T-cell (primary cell): ENCODE data around the gene SIPA1. TPM values are rescaled to one million over a fixed set of nuclear protein-coding genes. Genes with fewer than 3 reads are reported as not detected.

Source experiments
- ATAC-seq, 4 experiments: fragments of 200-7000 bp in 3 of 4; fragments of 150-1000 bp in 1 of 4; cut with Tn5 transposase; replicated peaks in 1 of 4; 1 replicate in 3 of 4; 2 replicates in 1 of 4; pipeline ENCODE4 v1.10.0; 2021; ENCODE audit warnings: moderate library complexity in 3 of 4, mild to moderate bottlenecking in 2 of 4, moderate number of reproducible peaks in 1 of 4
- CTCF ChIA-PET, 2 donors: fragments of 300-600 bp; sonication (Branson Sonifier 250); formaldehyde crosslinking; loops; one replicate each; lab custom pipeline; 2022; ENCODE audit warnings: antibody characterized with exemption in 2 of 2; lab: Charles Lee
- POLR2A ChIA-PET, 2 donors: fragments of 300-600 bp; sonication (Branson Sonifier 250); formaldehyde crosslinking; loops; one replicate each; lab custom pipeline; 2022; ENCODE audit warnings: antibody characterized with exemption in 2 of 2; lab: Charles Lee
- DNase-seq, 35 experiments: peaks; one replicate each; pipeline versions ENCODE4 v3.0.0 to v3.0.0-alpha.2; 2013 to 2023
- H3K27ac ChIP-seq: one replicate; pipeline ENCODE4 v1.5.1; 2013; ENCODE audit warnings: low read length
- H3K27me3 ChIP-seq, 2 experiments: replicated peaks in 1 of 2; 1 replicate in 1 of 2; 2 replicates in 1 of 2; pipeline versions ENCODE4 v1.6.1 to v1.7.0; 2013; ENCODE audit warnings: low read length in 1 of 2, mixed read lengths in 1 of 2; ENCODE audit not compliant: control insufficient read depth in 2 of 2, insufficient read depth in 2 of 2; ENCODE audit errors: extremely low read depth in 1 of 2
- H3K36me3 ChIP-seq, 2 donors: 1 replicate in 1 of 2; 2 replicates in 1 of 2; pipeline versions ENCODE4 v1.6.1 to v1.7.0; 2013; ENCODE audit warnings: low read length in 1 of 2; ENCODE audit not compliant: control insufficient read depth in 2 of 2, insufficient read depth in 1 of 2; ENCODE audit errors: extremely low read depth in 1 of 2
- H3K4me1 ChIP-seq, 2 experiments: 1 replicate in 1 of 2; 2 replicates in 1 of 2; pipeline versions ENCODE4 v1.6.1 to v1.7.0; 2013; ENCODE audit warnings: low read length in 2 of 2, mixed read lengths in 1 of 2; ENCODE audit not compliant: insufficient read depth in 2 of 2, control insufficient read depth in 1 of 2; ENCODE audit errors: extremely low read depth in 1 of 2
- H3K4me3 ChIP-seq, 2 donors: 1 replicate in 1 of 2; 2 replicates in 1 of 2; pipeline versions ENCODE4 v1.5.1 to v1.7.0; 2013; ENCODE audit warnings: mild to moderate bottlenecking in 2 of 2, low read length in 1 of 2, moderate library complexity in 1 of 2; ENCODE audit not compliant: control insufficient read depth in 1 of 2; ENCODE audit errors: extremely low read depth in 1 of 2
- H3K9me3 ChIP-seq: 2 replicates; pipeline ENCODE4 v1.7.0; 2013
- H3K27ac Mint-ChIP-seq, 2 donors: one replicate each; pipeline ENCODE4 v1.8.0; 2020 to 2021; ENCODE audit warnings: mild to moderate bottlenecking in 2 of 2, mixed read lengths in 2 of 2
- H3K27me3 Mint-ChIP-seq, 2 donors: one replicate each; pipeline ENCODE4 v1.8.0; 2021 to 2022; ENCODE audit warnings: mixed read lengths in 2 of 2
- H3K36me3 Mint-ChIP-seq: one replicate; pipeline ENCODE4 v1.8.0; 2021; ENCODE audit warnings: mixed read lengths
- H3K4me1 Mint-ChIP-seq, 3 donors: one replicate each; pipeline ENCODE4 v1.8.0; 2020 to 2022; ENCODE audit warnings: mixed read lengths in 3 of 3, mild to moderate bottlenecking in 1 of 3
- H3K4me3 Mint-ChIP-seq, 3 donors: one replicate each; pipeline ENCODE4 v1.8.0; 2020 to 2022; ENCODE audit warnings: mild to moderate bottlenecking in 3 of 3, mixed read lengths in 3 of 3, moderate library complexity in 3 of 3
- H3K9me3 Mint-ChIP-seq, 3 donors: one replicate each; pipeline ENCODE4 v1.8.0; 2020 to 2022; ENCODE audit warnings: mixed read lengths in 3 of 3
- WGBS: methylation state at CpG from one replicate; pipeline ENCODE4 v1.1.5; 2013; ENCODE audit warnings: missing lambda C conversion rate; ENCODE audit not compliant: insufficient coverage; 5-methylcytosine and 5-hydroxymethylcytosine counted together
- total RNA-seq, 35 experiments: library from RNA in 6 of 35; stranded (reverse) in 6 of 35; fragments of 120-200 nt in 1 of 35; gene quantifications; one replicate each; pipeline versions ENCODE4 v1.2.1 to v1.2.4 and lab custom pipeline; 2013 to 2026

Gene SIPA1
- total RNA-seq, 5 donors from 2014 or later (not counting 1 experiment from before 2014, with no cell fraction given), result 179 to 285 (median 200) TPM

DNA sequence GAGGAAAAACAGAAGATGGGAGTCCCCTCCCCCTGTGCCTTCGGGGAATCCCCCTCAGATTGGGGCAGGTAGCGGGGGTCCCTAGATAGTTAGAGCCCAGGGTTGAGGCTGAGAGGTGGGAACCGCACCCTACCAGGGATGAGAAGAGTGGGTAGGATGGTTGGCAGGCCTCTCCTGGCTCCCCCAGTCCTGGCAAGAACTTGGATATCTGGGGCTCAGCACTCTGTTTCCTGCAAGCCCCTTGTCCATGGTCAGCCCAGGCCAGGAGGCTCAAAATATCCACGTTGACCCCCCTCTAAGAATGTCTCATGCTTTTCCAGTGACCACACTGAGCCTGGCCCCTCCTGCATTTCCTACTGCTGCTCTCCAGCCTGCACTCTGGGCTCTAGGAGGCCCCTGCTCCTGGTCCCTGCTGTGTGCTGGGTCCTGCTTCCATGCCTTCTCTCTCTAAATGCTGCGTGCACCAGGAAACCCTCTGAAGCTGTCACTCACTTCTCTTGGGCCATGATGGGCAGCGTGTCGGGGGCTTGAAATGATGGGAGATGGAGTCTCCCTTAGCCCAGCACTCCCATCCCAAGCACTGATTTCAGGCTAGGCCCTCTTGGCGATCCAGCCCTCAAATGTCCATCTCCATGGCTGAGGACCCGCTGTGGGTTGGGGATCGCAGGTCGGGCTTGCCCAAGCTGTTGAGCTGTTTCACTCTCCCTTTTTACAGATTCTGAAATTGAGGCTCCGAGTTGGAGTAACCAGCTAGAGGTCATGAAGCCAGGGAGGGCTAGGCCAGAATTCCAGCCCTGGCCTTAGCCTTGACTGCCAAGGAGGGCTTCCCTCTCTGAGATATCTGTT, 25.9 kb upstream of the SIPA1 start:
- Histone ChIP-seq H3K4me3 (peak overlapping the region; percentile 94 to 99), H3K4me1 (peaks cover 36 to 58% of the 10 kb centered on the region in 2 experiments), H3K27ac (peak overlapping the region; percentile 74), H3K27me3 (no peaks in the 10 kb centered on the region), H3K9me3 (no peaks in the 10 kb centered on the region), H3K36me3 (peaks cover 8 to 33% of the 10 kb centered on the region in 2 donors)
- Mint-ChIP-seq H3K9me3 (no peaks in the 10 kb centered on the region), H3K27me3 (no peaks in the 10 kb centered on the region), H3K4me3 (peak overlapping the region; percentile 91 to 96 (median 93)), H3K4me1 (peaks cover 50 to 60% (median 52%) of the 10 kb centered on the region in 3 donors), H3K27ac (peak overlapping the region; percentile 93 to 95), H3K36me3 (peaks cover 13% of the 10 kb centered on the region)
- DNase-seq (no peak), ATAC-seq (no peak)
- CTCF ChIA-PET, result no interaction called here
- WGBS, result 71% methylated on average over 4 of the region's 12 CpGs
- POLR2A ChIA-PET, result interaction anchor here in 1 of 2 donors (0.6 kb wide), 1 partner anchor 244 kb away, joined by 3 read pairs; no protein-coding TSS in a partner anchor

DNA sequence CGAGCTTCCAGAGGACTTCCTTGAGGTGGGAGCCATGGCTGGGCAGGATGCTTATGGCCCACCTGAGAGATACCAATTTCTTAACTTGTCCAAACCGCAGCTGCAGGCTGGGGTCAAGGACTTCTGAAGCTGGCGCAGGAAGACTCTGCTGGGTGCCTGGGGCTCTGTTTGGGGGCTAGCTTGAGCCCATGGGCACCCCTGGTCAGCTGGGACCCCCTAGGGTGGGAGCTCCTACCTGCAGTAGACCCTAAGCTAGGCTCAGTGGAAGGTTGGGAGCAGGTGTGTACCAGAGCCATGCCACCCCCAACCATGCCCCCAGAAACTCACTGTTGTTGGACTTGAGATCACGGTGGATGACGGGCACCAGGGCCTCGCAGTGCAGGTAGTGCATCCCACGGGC, 25.2 kb upstream of the SIPA1 start:
- ATAC-seq (no peak), DNase-seq (no peak)
- peaks cover 39 to 65% of the 10 kb centered on the region in 2 experiments for H3K4me1 ChIP-seq
- CTCF ChIA-PET, result no interaction called here
- POLR2A ChIA-PET, result interaction anchor here in 1 of 2 donors (0.6 kb wide), 1 partner anchor 245 kb away, joined by 3 read pairs; no protein-coding TSS in a partner anchor
- Mint-ChIP-seq H3K27ac (peak overlapping the region; percentile 93 to 95), H3K9me3 (no peaks in the 10 kb centered on the region), H3K36me3 (peaks cover 10% of the 10 kb centered on the region), H3K4me1 (peaks cover 57 to 67% (median 58%) of the 10 kb centered on the region in 3 donors), H3K27me3 (no peaks in the 10 kb centered on the region), H3K4me3 (peak overlapping the region; percentile 91 to 96 (median 93))
- H3K27ac ChIP-seq, result peak overlapping the region; percentile 99
- H3K9me3 ChIP-seq, result no peaks in the 10 kb centered on the region
- H3K27me3 ChIP-seq, result no peaks in the 10 kb centered on the region
- H3K4me3 ChIP-seq, result peak overlapping the region; percentile 94 to 99
- peaks cover 5 to 36% of the 10 kb centered on the region in 2 donors for H3K36me3 ChIP-seq
- WGBS, result 49% methylated on average over 7 of the region's 7 CpGs

DNA sequence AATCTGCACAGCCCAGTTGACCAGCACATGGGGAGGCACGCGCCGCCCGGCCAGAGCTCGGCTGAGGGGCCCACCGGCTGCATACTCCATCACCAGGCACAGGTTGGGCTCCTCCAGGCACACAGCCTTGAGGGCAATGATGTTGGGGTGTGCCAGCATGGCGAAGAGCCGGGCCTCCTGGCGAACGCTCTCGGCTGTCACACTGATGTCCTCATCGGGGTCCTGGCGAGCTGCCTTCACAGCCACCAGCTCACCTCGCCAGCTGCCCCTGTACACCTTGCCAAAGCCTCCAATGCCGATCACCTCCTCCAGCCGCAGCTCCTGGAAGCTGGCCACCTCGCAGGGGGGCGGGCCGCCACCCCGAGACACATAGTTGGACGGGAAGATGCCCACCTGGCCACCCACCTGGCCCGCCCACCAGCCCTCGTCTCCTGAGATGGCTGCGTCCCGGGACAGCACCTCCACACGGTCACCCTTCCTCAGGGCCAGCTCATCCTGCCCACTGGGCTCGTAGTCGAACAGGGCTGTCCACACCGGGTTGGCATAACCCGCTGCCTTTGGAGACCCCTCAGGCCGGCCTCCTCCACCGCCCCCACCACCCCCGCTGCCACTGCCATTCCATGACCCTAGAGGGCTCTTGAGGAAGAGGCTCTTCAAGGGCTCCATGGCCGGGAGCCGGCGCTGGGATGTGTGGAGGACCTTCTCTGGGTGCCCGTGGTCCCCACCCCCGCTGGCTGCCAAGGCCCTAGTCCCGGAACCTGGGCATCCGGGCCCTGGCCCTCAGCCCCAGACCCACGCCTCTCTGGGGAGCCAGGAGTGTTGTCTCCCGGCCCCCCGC, 24.6 kb upstream of the SIPA1 start:
- no peaks in the 10 kb centered on the region for H3K27me3 ChIP-seq
- DNase-seq (peak in 2 of 35 experiments; percentile 20 to 38), ATAC-seq (no peak)
- H3K27ac ChIP-seq, result peak overlapping the region; percentile 99
- Mint-ChIP-seq H3K4me3 (peak overlapping the region; percentile 91 to 96 (median 93)), H3K27me3 (no peaks in the 10 kb centered on the region), H3K27ac (peak overlapping the region; percentile 61 to 93), H3K4me1 (peaks cover 58 to 67% (median 59%) of the 10 kb centered on the region in 3 donors), H3K9me3 (no peaks in the 10 kb centered on the region), H3K36me3 (peaks cover 6% of the 10 kb centered on the region)
- H3K9me3 ChIP-seq, result no peaks in the 10 kb centered on the region
- ChIA-PET CTCF (interaction anchor here in 1 of 2 donors (0.6 kb wide), 1 partner anchor 47 kb away, joined by 6 read pairs; no protein-coding TSS in a partner anchor), POLR2A (interaction anchor here in 1 of 2 donors (0.6 kb wide), 1 partner anchor 246 kb away, joined by 3 read pairs; no protein-coding TSS in a partner anchor)
- H3K36me3 ChIP-seq, result peaks cover 10 to 36% of the 10 kb centered on the region in 2 donors
- WGBS, result 15% methylated on average over 35 of the region's 43 CpGs
- peak overlapping the region; percentile 94 to 99 for H3K4me3 ChIP-seq
- peaks cover 39 to 70% of the 10 kb centered on the region in 2 experiments for H3K4me1 ChIP-seq

DNA sequence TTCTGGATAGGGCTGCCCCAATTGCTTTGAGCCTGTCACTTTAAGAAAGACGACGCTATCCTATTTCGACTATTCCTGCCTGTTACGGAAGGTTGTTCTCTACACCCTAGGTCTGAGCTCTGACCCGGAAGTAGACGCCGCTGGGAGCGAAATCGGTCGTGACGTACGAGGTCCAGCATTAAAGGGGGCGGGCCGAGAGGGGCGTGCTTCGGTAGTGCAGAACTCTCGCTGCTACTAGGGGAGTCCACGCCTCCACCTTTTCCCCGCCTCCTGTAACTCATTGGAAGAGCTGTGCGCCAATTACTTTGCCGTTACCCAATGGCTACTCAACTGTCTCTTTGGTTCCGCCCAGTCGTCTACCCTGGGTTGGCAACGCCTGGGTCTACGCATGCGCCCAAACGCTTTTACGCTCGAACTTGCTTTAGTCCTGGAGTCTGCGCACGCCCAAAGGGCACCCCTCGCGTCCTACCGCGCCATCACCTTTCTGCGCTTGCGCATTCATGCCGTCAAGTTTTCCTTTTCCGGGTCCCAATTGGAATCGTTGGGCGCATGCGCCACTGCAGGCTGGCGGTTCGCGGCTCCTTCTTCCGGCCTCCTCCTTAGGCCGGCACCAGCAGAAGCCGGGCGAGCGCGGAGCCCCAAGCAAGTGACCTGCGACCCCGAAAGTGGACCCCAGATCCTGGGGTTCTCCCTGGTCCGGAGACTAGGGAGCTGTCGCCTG, 22.5 kb upstream of the SIPA1 start, which contains the start of gene PCNX3:
PCNX3 (plus strand) TSS at position 548 of the 721 bp plus-strand sequence. CDS start 536 bp downstream, outside the sequence.
- Mint-ChIP-seq H3K36me3 (peaks cover 4% of the 10 kb centered on the region), H3K27me3 (no peaks in the 10 kb centered on the region), H3K4me3 (peak within 1 kb of the TSS; percentile 91 to 96 (median 93)), H3K27ac (peak within 1 kb of the TSS; percentile 95 to 97), H3K9me3 (no peaks in the 10 kb centered on the region), H3K4me1 (peaks cover 45 to 56% (median 52%) of the 10 kb centered on the region in 3 donors)
- ChIA-PET POLR2A (interaction anchor here (0.5 to 1.5 kb wide), 9 partner anchors 23 to 275 kb away, joined by 3 to 9 read pairs (median 4); partner anchors contain the start of genes CCDC85B (in 1 of the 2), FAM89B (in 1 of the 2), MALAT1 (in 1 of the 2) and SIPA1 (in 1 of the 2)), CTCF (interaction anchor here in 1 of 2 donors (0.5 to 1.8 kb wide), 13 partner anchors 23 to 275 kb away, joined by 3 to 11 read pairs (median 4); partner anchors contain the start of genes CCDC85B, CFL1, EHBP1L1 and FIBP)
- Histone ChIP-seq H3K9me3 (no peaks in the 10 kb centered on the region), H3K4me3 (peak within 1 kb of the TSS; percentile 94 to 99), H3K36me3 (peaks cover 13 to 48% of the 10 kb centered on the region in 2 donors), H3K27me3 (no peaks in the 10 kb centered on the region), H3K4me1 (peaks cover 39 to 79% of the 10 kb centered on the region in 2 experiments), H3K27ac (peak within 1 kb of the TSS; percentile 99)
- WGBS, result under 1% methylated on average over 50 of the region's 55 CpGs
- peak; percentile 86 to 90 (median 88) for ATAC-seq
- peak; percentile 99 to 100 (median 100) for DNase-seq

DNA sequence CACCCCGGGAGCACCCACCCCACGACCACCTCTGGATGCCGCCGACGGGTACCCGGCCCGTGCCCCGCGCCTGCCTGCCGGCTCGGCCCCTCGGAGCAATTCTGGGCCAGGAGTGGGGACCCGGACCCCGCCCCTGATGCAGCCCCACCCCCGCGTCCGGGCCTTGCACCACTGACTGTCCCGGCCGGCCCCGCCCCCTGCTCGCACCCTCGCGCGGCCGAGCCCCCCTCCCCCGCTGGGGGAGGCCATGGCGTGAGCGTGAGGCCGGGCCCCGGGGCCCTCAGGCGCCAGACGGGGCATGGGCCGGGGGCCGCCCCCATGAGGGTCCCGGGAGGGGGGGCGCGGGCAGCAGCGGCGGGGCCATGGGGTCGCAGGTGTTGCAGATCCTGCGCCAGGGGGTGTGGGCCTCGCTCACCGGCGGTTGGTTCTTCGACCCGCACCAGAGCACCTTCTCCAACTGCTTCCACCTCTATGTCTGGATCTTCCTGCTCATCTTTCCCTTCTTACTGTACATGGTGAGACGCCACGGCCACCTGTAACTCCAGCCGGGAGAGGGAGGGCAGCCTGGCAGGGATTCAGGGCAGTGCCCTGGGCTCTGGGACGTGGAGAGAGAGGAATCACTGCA, 21.8 kb upstream of the SIPA1 start:
- ChIA-PET POLR2A (interaction anchor here (0.5 to 1.5 kb wide), 4 partner anchors 22 to 243 kb away, joined by 3 to 9 read pairs (median 6); partner anchors contain the start of genes FAM89B (in 1 of the 2) and SIPA1 (in 1 of the 2)), CTCF (interaction anchor here in 1 of 2 donors (0.6 to 1.8 kb wide), 7 partner anchors 22 to 1862 kb away, joined by 3 to 11 read pairs (median 6); partner anchors contain the start of genes CFL1, FIBP, MUS81 and SIPA1)
- DNase-seq, result peak in 7 of 35 experiments; percentile 15 to 47 (median 30)
- Histone ChIP-seq H3K4me3 (peak overlapping the region; percentile 79 to 94), H3K9me3 (no peaks in the 10 kb centered on the region), H3K27ac (peak overlapping the region; percentile 99), H3K36me3 (peaks cover 8 to 54% of the 10 kb centered on the region in 2 donors), H3K27me3 (no peaks in the 10 kb centered on the region), H3K4me1 (peaks cover 33 to 77% of the 10 kb centered on the region in 2 experiments)
- no peak for ATAC-seq
- WGBS, result under 1% methylated on average over 24 of the region's 50 CpGs
- H3K36me3 Mint-ChIP-seq, result peaks cover 4% of the 10 kb centered on the region
- H3K4me3 Mint-ChIP-seq, result peak overlapping the region; percentile 91 to 96 (median 93)
- peaks cover 39 to 51% (median 45%) of the 10 kb centered on the region in 3 donors for H3K4me1 Mint-ChIP-seq
- H3K27me3 Mint-ChIP-seq, result no peaks in the 10 kb centered on the region
- H3K27ac Mint-ChIP-seq, result peak overlapping the region; percentile 95 to 97
- no peaks in the 10 kb centered on the region for H3K9me3 Mint-ChIP-seq
